GM18511 (cell line): ENCODE results near the gene CNPY2.
A peak's percentile ranks its signal among the peaks of the same experiment; 100 is the strongest.
"Not testable (repeated sequence)": the region's sequence is repeated elsewhere in the genome, so short reads cannot be mapped to it uniquely, and the experiment has no call there.

ENCODE experiments used
- ATAC-seq: cut with Tn5 transposase; IDR thresholded peaks from one replicate; pipeline ENCODE4 v1.9.1; 2021; ENCODE audit warnings: mild to moderate bottlenecking, moderate library complexity; ENCODE audit not compliant: unreplicated experiment

CNPY2 gene

GRCh38 chr12:56298828-56299227 is 17.0 kb downstream of the CNPY2 start:
- ATAC-seq = no peak

- ATAC-seq = no peak
Measured at GRCh38 chr12:56297400-56297799, 18.4 kb downstream of the CNPY2 start.

GRCh38 chr12:56296295-56296694 is 19.5 kb downstream of the CNPY2 start:
- ATAC-seq = no peak

GRCh38 chr12:56293795-56294194 is 22.0 kb downstream of the CNPY2 start:
- no peak for ATAC-seq

- ATAC-seq = no peak
Measured at GRCh38 chr12:56288705-56289387, 26.9 kb downstream of the CNPY2 start.

GRCh38 chr12:56286044-56286830 is 29.6 kb downstream of the CNPY2 start:
- ATAC-seq = no peak

- ATAC-seq = not testable (repeated sequence)
Measured at GRCh38 chr12:56284263-56284662, 31.5 kb downstream of the CNPY2 start.

- ATAC-seq = no peak
Measured at GRCh38 chr12:56282579-56282978, 33.2 kb downstream of the CNPY2 start.

GRCh38 chr12:56282030-56282429 is 33.8 kb downstream of the CNPY2 start:
- no peak for ATAC-seq

- ATAC-seq = no peak
Measured at GRCh38 chr12:56280849-56281248, 34.9 kb downstream of the CNPY2 start.

GRCh38 chr12:56278905-56279304 is 36.9 kb downstream of the CNPY2 start:
- no peak for ATAC-seq

GRCh38 chr12:56274299-56274698 is 41.5 kb downstream of the CNPY2 start:
- ATAC-seq = no peak

GRCh38 chr12:56272468-56272867 is 43.3 kb downstream of the CNPY2 start:
- not testable (repeated sequence) for ATAC-seq

- no peak for ATAC-seq
Measured at GRCh38 chr12:56271031-56271430, 44.8 kb downstream of the CNPY2 start.

GRCh38 chr12:56267443-56268071 is 48.2 kb downstream of the CNPY2 start:
- ATAC-seq = peak; percentile 28

- ATAC-seq = peak; percentile 92
Measured at GRCh38 chr12:56266693-56267442, 48.9 kb downstream of the CNPY2 start, which contains the start of gene COQ10A. Gene COQ10A, plus strand, starts transcription at chr12:56266942. Its CDS starts 177 bp downstream, at chr12:56267119.

- not testable (repeated sequence) for ATAC-seq
Measured at GRCh38 chr12:56266068-56266692, 49.6 kb downstream of the CNPY2 start.

- ATAC-seq = not testable (repeated sequence)
Measured at GRCh38 chr12:56262955-56263354, 52.8 kb downstream of the CNPY2 start.

GRCh38 chr12:56261503-56262232 is 54.1 kb downstream of the CNPY2 start:
- no peak for ATAC-seq

GRCh38 chr12:56260921-56261320 is 54.9 kb downstream of the CNPY2 start:
- ATAC-seq = no peak
